Nephron (organoid): ENCODE data around the gene WNK2.
"Not testable (repeated sequence)": the region's sequence is repeated elsewhere in the genome, so short reads cannot be mapped to it uniquely, and the experiment has no call there.

Experiments used
- H3K27ac Mint-ChIP-seq, 3 experiments: 2 replicates each; pipeline ENCODE4 v1.8.0; 2020; ENCODE audit warnings: mixed read lengths in 3 of 3, mild to moderate bottlenecking in 2 of 3, moderate library complexity in 1 of 3
- H3K27me3 Mint-ChIP-seq: 2 replicates; pipeline ENCODE4 v1.8.0; 2021; ENCODE audit warnings: low read depth, mild to moderate bottlenecking, moderate library complexity, mixed read lengths
- H3K36me3 Mint-ChIP-seq: 2 replicates; pipeline ENCODE4 v1.8.0; 2020; ENCODE audit warnings: low read depth, mixed read lengths
- H3K4me1 Mint-ChIP-seq: 2 replicates; pipeline ENCODE4 v1.8.0; 2020; ENCODE audit warnings: mixed read lengths
- H3K4me3 Mint-ChIP-seq, 3 experiments: 2 replicates each; pipeline ENCODE4 v1.8.0; 2020; ENCODE audit warnings: mild to moderate bottlenecking in 3 of 3, mixed read lengths in 3 of 3, moderate library complexity in 2 of 3
- H3K9me3 Mint-ChIP-seq: 2 replicates; pipeline ENCODE4 v1.8.0; 2020; ENCODE audit warnings: mixed read lengths
- TF ChIP-seq, protein P1 (sequence below), 3 experiments: fragments of 200-600 bp; sonication (generic); IDR thresholded peaks; one replicate each; pipeline ENCODE4 v1.5.0; 2021; ENCODE audit warnings: antibody characterized with exemption in 3 of 3; ENCODE audit not compliant: unreplicated experiment in 3 of 3

WNK2 gene

DNA sequence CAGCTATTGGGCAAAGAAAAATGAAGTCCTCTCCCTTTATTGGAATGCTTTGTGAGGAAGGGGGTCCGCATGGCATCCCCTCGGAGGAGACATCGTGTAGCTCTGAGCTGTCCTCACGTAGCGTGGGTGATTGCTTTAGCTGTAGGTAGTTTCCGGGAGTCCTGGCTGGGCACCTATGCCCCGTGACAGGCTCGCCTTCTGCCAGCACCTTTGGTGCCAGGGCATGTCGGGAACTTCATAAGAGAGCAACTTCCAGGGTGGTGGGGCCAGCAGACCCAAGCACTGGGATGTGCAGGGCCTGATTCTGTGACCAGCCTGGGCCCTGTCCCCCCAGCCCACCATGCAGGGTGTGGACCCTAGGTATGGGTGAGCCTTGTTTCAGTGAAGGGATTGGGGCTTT lies 64.0 kb downstream of the WNK2 start:
- Mint-ChIP-seq H3K27ac (no peak overlapping the region), H3K9me3 (no peaks in the 10 kb centered on the region), H3K36me3 (no peaks in the 10 kb centered on the region), H3K27me3 (no peaks in the 10 kb centered on the region), H3K4me1 (peaks cover 6% of the 10 kb centered on the region), H3K4me3 (no peak overlapping the region)
- TF ChIP-seq, protein P1, sequence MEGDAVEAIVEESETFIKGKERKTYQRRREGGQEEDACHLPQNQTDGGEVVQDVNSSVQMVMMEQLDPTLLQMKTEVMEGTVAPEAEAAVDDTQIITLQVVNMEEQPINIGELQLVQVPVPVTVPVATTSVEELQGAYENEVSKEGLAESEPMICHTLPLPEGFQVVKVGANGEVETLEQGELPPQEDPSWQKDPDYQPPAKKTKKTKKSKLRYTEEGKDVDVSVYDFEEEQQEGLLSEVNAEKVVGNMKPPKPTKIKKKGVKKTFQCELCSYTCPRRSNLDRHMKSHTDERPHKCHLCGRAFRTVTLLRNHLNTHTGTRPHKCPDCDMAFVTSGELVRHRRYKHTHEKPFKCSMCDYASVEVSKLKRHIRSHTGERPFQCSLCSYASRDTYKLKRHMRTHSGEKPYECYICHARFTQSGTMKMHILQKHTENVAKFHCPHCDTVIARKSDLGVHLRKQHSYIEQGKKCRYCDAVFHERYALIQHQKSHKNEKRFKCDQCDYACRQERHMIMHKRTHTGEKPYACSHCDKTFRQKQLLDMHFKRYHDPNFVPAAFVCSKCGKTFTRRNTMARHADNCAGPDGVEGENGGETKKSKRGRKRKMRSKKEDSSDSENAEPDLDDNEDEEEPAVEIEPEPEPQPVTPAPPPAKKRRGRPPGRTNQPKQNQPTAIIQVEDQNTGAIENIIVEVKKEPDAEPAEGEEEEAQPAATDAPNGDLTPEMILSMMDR (IDR thresholded peaks at IDR 0.05; ENCODE audit: unreplicated experiment in 3 of 3) = no peak

DNA sequence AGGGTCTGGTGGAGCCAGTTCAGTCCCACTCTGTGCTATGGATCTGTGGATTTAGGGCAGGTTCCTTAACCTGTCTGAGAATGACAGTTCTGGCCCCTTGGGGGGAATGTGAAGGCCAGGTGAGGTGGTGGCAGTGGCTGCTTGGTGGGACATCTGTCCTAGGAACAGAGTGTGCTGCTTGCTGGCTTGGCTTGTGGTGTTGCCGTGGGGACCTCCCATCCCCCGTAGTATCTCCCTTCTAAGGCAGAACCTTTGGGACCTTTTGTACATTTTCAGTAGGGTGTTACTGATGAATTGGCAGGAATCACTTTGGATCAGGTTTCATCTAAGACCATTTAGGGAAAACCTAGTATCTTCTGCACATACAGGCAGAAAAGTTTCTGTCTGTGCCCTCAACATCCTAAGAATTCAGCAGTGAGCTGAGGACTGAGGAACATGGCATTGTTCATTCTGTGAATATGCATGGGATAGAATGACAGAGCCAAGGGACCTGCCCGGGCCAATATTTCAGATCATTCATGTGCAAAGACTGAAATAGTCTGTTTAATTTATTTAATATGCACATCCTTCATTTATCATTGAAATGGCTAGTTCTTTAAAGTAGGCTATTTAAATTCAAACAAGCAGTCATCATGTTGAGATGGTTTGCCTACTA lies 64.6 kb downstream of the WNK2 start:
- Mint-ChIP-seq H3K4me1 (peaks cover 6% of the 10 kb centered on the region), H3K4me3 (no peak overlapping the region), H3K9me3 (no peaks in the 10 kb centered on the region), H3K27me3 (no peaks in the 10 kb centered on the region), H3K27ac (no peak overlapping the region), H3K36me3 (no peaks in the 10 kb centered on the region)
- TF ChIP-seq, protein P1 (IDR thresholded peaks at IDR 0.05; ENCODE audit: unreplicated experiment in 3 of 3) = no peak

DNA sequence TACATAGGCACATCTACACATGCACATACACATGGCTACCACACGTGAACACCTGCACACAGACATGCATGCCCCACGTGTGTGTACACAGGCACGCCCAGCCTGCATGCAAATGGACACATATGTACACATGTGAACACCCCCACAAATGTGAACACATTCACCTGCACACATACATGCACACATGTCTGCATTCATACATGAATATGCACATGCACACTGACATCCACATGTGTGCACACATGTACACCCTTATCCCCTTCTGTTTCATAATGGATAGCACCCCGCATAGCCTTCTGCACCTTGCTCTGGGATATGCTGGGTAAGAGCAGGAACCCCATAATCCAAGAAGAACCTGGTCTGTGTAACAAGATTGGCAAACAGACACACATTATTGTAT lies 66.2 kb downstream of the WNK2 start:
- H3K27me3 Mint-ChIP-seq = no peaks in the 10 kb centered on the region
- H3K9me3 Mint-ChIP-seq = no peaks in the 10 kb centered on the region
- H3K4me3 Mint-ChIP-seq = no peak overlapping the region
- H3K27ac Mint-ChIP-seq = no peak overlapping the region
- H3K36me3 Mint-ChIP-seq = no peaks in the 10 kb centered on the region
- H3K4me1 Mint-ChIP-seq = peaks cover 6% of the 10 kb centered on the region
- TF ChIP-seq, protein P1 (IDR thresholded peaks at IDR 0.05; ENCODE audit: unreplicated experiment in 3 of 3) = no peak

DNA sequence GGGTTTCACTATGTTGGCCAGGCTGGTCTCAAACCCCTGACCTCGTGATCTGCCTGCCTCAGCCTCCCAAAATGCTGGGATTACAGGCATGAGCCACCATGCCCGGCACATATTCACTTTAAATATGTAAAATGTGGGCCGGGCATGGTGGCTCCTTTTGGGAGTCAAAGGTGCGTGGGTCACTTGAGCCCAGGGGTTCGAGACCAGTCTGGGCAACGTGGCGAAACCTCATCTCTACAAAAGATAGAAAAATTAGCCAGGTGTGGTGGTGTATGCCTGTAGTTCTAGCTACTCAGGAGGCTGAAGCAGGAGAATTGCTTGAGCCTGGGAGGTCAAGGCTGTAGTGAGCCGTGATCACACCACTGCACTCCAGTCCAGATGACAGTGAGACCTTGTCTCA lies 67.4 kb downstream of the WNK2 start:
- H3K4me3 Mint-ChIP-seq, H3K27ac Mint-ChIP-seq: not testable (repeated sequence)

DNA sequence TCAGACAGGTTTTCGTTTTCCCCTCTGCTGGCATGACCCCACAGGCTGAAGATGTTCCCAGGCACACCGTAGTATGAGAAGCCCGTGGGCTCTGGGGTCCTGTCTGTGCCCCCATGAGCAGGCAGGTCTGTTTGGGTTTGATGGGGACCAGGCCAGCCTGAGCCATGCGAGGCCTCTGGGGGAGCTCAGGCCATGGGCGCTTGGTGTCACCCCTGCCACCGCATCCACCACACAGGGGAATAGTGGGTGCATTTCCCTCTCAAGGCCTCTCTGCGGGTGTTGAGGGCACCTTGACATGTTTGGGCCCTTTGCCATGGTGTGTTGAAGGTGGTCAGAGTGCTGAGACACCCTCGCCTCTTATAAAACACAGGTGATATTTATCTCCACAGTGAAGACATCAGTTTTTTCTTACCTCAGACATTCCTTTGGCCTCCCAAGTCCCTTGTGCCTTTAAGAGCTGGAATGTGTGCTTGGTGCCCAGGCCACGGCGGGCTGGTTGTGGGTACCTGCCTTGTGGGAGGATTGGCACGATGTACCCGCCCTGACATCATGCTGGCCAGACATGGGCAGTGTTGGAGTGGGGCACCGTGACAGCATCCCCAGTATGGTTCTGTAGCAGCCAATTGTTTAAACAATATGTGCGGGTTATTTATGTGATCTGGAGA lies 68.3 kb downstream of the WNK2 start:
- TF ChIP-seq, protein P1 (IDR thresholded peaks at IDR 0.05; ENCODE audit: unreplicated experiment in 3 of 3) = no peak
- Mint-ChIP-seq H3K4me1 (peaks cover 6% of the 10 kb centered on the region), H3K9me3 (no peaks in the 10 kb centered on the region), H3K27me3 (no peaks in the 10 kb centered on the region), H3K36me3 (no peaks in the 10 kb centered on the region), H3K4me3 (no peak overlapping the region), H3K27ac (no peak overlapping the region)

More for the DNA sequence above, 67.4 kb downstream of the WNK2 start:
- H3K9me3 Mint-ChIP-seq, H3K27me3 Mint-ChIP-seq, H3K4me1 Mint-ChIP-seq, H3K36me3 Mint-ChIP-seq: not testable (repeated sequence)

DNA sequence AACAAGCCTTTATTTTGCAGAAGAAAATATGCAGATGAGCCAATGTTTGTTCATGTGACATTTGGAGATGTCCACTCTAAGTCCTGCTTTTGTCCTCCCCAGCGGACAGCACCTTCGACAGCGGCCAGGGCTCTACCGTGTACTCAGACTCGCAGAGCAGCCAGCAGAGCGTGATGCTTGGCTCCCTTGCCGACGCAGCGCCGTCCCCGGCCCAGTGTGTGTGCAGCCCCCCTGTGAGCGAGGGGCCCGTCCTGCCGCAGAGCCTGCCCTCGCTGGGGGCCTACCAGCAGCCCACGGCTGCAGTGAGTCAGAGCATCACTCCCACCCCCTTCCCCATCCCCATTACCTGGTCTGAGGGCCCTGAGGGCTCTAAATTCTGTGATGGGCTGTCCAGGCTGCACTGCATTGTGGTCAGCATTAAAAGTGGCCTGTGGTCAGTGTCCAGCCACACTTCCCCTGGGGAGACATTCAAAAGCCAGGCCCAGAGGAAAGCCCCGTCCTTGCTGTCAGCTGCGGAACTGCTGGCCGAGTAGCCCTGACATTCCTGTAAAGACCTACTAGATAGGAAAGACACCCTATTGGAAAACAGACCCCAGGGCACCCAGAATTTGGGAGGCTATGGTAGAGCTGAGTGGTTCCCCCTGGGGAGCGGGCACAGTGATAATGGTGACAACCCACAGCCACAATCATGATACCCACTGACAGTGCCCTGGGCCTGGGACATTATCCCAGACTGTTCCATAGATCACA lies 69.0 kb downstream of the WNK2 start:
- Mint-ChIP-seq H3K4me3 (no peak overlapping the region), H3K9me3 (no peaks in the 10 kb centered on the region), H3K4me1 (peaks cover 6% of the 10 kb centered on the region), H3K27me3 (no peaks in the 10 kb centered on the region), H3K27ac (no peak overlapping the region), H3K36me3 (no peaks in the 10 kb centered on the region)
- TF ChIP-seq, protein P1 (IDR thresholded peaks at IDR 0.05; ENCODE audit: unreplicated experiment in 3 of 3) = no peak
